GM18907 (cell line): ENCODE data around the gene SEMA4A.
"Not testable (repeated sequence)": the region's sequence is repeated elsewhere in the genome, so short reads cannot be mapped to it uniquely, and the experiment has no call there.

Experiments used
- ATAC-seq: cut with Tn5 transposase; IDR thresholded peaks from one replicate; pipeline ENCODE4 v1.9.1; 2021; ENCODE audit warnings: mild to moderate bottlenecking, moderate library complexity; ENCODE audit not compliant: unreplicated experiment

Gene SEMA4A

DNA sequence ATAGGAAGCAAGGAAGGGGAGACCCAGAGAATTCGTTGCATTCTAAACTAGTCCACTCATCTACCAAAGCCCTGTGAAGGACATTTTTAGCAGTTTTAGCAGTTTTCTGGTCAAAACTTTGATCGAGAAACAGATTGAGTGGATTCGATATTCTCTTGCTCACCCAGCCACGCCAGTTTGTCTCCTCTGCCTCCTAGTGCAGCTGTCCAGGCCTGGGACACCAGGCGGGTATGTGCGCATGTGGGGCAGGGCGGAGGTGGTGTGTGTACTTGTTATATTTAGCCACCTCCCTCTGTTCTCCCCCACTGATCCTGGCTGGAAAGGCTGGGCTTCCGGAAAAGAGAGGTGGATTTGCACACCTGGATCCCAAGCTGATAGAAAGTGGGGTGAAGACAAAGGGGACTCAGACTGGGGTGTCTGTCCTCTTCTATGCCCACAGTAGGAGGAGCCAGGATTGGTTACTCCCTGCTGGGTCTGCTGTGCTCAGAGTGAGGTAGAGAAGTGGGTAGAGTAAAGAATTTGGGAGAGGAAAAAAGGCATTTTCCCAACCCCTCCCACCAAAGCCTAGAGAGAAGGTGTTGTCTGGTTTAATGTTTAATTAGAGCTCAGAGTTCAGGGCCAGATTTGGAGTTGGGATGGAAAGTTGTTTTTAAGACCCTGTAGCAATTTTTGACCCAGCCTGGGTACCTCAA, 35.1 kb upstream of the SEMA4A start:
- no peak for ATAC-seq

- no peak for ATAC-seq
Measured at GRCh38 chr1:156119503-156120209, 33.7 kb upstream of the SEMA4A start.

DNA sequence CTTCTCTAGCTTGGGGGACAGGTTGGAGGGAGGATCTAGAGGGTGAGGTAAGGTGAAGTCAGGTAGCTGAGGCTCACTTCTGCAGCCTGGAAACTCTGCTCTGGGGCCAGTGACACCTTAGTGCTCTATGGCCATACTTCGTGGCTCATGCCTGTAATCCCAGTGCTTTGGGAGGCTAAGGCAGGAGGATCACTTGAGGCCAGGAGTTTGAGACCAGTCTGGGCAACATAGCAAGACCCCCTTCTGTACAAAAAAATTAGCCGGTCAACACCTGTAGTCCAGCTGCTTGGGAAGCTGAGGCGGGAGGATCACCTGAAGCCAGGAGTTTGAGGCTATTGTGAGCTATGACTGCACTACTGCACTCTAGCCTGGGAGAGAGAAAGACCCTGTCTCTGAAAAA, 33.1 kb upstream of the SEMA4A start:
- no peak for ATAC-seq

- not testable (repeated sequence) for ATAC-seq
Measured at GRCh38 chr1:156121005-156121404, 32.4 kb upstream of the SEMA4A start.

- ATAC-seq = no peak
Measured at GRCh38 chr1:156121457-156121856, 31.9 kb upstream of the SEMA4A start.

- ATAC-seq = no peak
Measured at GRCh38 chr1:156122086-156122485, 31.3 kb upstream of the SEMA4A start.

DNA sequence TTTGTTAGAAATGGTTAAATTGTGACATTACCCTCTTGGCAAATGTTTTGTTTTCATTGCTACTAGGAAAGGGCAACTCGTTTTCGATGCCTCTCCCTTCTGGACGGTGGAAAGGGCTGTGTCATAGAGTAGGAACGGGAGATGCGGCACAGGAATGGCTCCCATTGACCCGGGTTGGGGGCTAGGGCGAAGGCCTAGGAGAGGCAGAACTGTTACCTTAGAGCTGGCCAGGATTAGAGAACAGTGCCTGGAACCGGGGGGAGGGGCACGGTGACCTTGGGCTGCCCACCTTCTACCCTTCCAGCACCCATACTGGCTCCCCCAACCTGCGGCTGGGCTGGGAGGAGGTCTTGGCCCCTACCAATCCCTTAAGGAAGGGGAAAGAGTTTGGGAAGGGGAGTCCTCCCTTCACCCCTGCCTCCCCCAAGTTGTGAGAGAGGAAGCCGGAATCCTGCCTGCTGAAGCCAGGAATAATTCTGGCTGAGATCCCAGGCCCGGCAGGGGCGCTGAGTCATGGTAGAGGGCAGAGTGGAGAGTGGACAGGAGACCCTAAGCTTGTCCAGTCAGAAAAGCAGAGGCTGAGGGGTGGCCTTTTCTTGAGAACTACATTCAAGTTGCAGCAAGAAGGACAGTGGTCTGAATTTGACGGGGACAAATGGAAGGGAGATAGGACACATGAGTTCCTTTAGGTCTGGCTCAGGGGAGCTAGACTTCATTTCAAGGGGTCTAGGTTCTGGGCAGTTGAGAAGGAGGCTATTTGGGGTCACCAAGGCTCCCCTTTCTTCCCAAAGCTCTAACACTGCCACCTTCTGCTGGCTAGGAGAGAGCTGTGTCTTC, 30.6 kb upstream of the SEMA4A start:
- no peak for ATAC-seq

DNA sequence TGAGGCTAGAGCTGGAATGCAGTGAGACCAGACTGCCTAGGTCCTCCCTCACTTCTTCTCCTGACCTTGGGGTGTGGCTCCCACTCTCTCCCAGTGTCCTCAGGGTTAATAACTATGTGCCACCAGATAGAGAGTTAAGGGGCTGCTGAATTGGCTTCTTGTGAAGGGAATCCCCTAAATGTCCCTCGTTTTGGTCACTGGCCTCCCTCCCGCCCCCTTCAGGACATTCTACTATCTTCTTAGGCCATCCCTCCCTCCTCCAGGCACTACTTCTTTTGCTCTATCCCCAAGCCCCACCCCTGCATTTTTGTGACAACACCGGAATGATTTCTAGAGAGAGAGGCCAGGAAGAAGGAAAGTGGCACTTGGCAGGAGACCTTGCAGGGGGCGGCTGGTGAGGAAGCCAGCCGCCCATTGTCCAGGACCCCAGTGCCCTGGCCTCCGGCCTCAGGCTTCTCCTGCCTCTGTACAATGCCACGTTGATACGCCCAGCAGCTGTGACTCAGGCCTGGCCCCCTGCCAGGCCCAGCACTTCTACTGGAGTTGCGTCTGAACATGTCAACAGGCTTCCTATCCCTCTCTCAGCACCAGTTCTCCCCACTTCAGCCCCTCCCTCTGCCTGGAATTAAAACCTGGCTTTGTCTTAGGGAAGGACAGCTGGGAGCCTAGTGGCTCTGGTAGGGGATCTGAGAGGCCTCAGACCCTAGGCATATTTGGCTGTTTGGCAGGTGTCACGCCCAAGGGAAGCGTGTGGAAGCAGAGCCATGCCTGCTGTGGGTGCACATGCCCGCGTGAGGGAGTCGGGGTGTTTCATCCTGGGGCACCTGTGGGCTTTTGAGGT, 29.8 kb upstream of the SEMA4A start:
- ATAC-seq = no peak

GRCh38 chr1:156124557-156125483, 28.6 kb upstream of the SEMA4A start:
- ATAC-seq = no peak

GRCh38 chr1:156125544-156125943, 27.8 kb upstream of the SEMA4A start:
- ATAC-seq = not testable (repeated sequence)

DNA sequence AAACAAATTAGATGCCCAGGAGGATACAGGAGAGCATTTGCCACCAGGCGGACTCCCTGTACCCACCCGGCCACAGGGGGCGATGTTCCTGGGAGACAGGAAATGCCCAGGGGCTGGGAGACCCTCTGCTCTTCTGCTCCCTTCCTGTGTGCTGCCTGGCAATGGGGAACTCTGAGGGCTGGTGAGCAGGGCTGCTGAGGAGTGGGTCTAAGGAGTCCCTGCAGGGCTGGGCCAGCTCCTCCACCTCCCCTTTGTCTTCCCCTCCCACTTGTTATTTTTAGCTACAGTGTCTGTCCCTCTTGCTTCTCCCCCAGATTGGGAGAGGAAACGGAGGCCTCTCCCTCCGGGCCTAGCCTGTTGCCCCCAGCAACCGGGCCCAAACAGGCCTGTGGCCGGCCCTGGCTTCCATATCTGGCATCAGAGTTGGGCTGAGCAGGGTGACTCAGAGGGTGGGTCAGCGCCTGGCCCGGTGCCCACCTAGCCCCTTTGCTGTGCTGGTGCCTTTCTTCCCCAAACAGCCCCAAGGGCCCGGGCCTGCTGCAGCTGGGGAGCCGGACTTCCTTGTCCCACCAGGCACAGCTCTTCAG, 27.2 kb upstream of the SEMA4A start:
- peak; percentile 33 for ATAC-seq

- peak; percentile 54 for ATAC-seq
Measured at GRCh38 chr1:156126630-156127534, 26.5 kb upstream of the SEMA4A start.

DNA sequence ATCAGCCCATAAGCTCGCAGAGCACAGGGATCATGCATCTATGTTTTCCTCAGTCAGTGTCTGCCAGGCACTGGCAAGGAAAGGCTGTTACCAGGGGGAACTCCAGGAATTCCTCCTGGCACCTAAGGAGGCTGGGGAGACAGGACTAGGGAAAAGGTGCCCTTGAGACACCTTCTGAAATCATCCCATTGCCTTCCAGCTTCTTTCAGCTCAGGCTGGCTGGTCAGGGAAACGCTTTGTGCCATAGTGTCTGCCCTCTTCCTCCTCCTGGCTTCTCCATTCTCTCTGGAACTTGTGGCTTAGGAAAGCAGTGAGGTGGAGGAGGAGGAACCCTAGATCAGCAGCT, 25.1 kb upstream of the SEMA4A start:
- ATAC-seq = no peak

- no peak for ATAC-seq
Measured at GRCh38 chr1:156128654-156129597, 24.5 kb upstream of the SEMA4A start.

GRCh38 chr1:156129687-156130577, 23.5 kb upstream of the SEMA4A start:
- ATAC-seq = no peak

DNA sequence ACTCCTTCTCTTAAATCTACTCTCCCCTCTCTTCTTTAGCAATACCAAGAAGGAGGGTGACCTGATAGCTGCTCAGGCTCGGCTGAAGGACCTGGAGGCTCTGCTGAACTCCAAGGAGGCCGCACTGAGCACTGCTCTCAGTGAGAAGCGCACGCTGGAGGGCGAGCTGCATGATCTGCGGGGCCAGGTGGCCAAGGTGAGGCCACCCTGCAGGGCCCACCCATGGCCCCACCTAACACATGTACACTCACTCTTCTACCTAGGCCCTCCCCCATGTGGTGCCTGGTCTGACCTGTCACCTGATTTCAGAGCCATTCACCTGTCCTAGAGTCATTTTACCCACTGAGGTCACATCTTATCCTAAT, 22.8 kb upstream of the SEMA4A start:
- no peak for ATAC-seq
